Adipose tissue (tissue), 3 donors: Measurements from ENCODE around the gene KCNQ1OT1. TPM values are rescaled to one million over a fixed set of nuclear protein-coding genes. Genes with fewer than 3 reads are reported as not detected.

Experiments
- H3K27ac ChIP-seq: one replicate; pipeline ENCODE4 v1.5.1; 2013; ENCODE audit warnings: low read depth, low read length
- WGBS, 3 donors: extraction: QIAGEN DNeasy Blood & Tissue Kit; methylation state at CpG; one replicate each; pipeline ENCODE4 v1.1.7; 2013; 5-methylcytosine and 5-hydroxymethylcytosine counted together
- polyA plus RNA-seq, 3 donors: library from polyadenylated mRNA; stranded (reverse); fragments of 200-250 nt; gene quantifications; one replicate each; pipeline ENCODE4 v1.2.3, GENCODE V29; 2013
- donor health status: healthy with polysubstance abuse.
- donor health status: Bipolar disorder and iron deficiency.
- donor health status: healthy.

KCNQ1OT1 gene
- polyA plus RNA-seq, 3 donors = 0.03 to 0.45 (median 0.06) TPM

DNA sequence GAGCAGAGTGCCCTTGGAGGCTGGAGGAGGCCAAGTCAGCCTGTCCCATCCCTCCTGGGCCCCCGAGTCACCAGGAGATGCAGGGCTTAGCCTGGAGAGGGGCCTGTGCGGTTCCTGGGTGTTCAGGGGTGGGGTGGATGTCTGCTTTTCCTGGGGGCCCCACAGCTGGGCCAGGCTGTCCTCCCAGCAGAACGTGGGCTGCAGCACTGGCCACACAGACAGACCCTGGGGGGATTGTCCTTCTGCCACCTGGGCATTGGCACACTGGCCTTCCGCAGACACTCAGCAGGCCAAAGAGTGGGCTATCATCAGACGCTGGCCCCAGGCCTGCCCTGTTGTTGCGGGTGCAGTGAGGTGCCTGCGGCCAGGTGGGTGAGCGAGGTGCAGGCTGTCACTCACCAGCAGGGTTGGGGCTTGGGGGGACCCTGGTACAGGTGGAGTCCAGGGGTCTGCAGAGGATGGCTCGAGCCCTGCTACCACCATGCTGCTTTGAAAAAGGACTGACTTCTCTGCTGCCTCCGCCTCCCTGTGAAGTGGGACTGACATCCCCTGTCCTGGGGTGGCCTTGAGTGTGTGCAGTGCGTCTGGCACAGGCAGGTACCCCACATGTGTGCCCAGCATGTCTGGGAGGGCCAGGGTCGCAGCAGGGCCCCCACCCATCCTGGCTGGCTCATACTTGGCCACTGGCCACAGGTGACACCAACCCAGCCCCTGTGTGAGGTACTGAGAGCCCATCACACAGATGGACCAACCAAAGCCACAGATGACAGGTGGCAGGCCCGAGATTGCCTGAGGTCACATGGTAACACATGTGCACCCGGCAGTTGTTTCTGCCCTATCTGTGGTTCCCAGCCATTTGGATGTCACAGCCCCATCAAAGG, 39.0 kb upstream of the KCNQ1OT1 start:
- 90 to 93% (median 91%) methylated on average over 14 of the region's 14 CpGs for WGBS, 3 donors
- no peak overlapping the region for H3K27ac ChIP-seq

- no peak overlapping the region for H3K27ac ChIP-seq
- 40 to 90% (median 49%) methylated on average over 5 of the region's 5 CpGs for WGBS, 3 donors
Observed at GRCh38 chr11:2737866-2738265, 38.1 kb upstream of the KCNQ1OT1 start.

GRCh38 chr11:2737226-2737590, 37.4 kb upstream of the KCNQ1OT1 start:
- no peak overlapping the region for H3K27ac ChIP-seq
- WGBS, 3 donors = 86 to 90% (median 86%) methylated on average over 7 of the region's 7 CpGs

DNA sequence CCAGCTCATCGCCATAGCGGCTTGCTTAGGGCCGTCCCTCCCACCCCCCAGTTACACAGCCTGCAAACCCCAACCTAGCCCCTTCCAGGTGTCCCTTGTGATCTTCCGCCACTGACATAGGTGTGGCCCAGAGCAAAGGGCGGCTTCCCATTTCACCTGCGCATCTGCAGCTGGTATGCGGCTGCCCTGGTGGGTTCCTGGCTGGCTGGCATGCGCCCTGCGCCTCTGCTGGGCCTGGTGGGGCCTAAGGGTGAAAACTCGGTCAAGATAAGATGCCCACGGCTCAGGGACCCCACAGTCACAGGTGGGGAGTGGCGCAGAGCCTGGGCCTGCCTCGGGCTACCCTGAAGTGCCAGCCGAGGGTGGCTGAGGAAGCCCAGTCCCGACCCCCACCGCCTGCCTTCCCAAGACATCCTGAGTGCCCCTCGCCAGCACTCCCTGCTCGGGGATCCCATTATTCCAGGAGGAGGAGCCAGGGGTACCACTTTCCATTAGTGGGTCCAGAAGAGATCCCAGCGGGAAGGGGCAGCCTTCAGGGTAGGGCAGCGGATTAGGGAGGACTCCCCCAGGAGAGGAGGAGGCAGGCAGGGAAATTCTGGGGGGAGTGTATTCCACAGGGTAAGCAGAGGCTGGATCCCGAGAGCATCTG, 36.9 kb upstream of the KCNQ1OT1 start:
- 92 to 95% (median 94%) methylated on average over 19 to 21 of the region's 21 CpGs for WGBS, 3 donors
- H3K27ac ChIP-seq = no peak overlapping the region

DNA sequence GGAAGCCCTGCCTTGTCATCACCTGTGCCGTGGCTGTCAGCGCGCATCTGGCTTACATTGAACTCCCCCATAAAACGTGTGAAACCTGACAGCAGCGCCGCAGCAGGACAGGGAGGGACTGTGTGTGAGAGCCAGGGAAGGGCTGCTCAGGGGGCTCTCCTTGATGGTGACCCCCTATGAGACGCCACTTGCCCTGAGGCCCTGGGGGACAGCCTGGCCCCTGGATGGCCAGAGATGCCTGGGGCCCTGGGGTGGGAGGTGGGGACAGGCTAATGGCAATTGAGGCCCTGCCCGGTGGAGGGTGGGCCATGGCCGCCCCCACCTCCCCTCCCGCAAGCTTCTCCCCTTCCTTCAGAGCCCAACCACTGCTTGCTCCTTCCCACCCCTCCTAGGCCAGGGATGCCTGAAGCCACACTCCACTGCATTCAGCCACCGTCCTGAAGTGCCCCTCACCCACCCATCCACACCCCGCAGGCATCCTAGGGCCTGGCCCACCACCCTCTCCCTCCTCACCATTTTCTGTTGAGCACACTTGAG, 35.3 kb upstream of the KCNQ1OT1 start:
- WGBS, 3 donors = 92 to 99% (median 96%) methylated on average over 12 of the region's 12 CpGs
- no peak overlapping the region for H3K27ac ChIP-seq

GRCh38 chr11:2734181-2735052, 34.6 kb upstream of the KCNQ1OT1 start:
- H3K27ac ChIP-seq = no peak overlapping the region
- 82 to 94% (median 89%) methylated on average over 31 to 32 of the region's 32 CpGs for WGBS, 3 donors

DNA sequence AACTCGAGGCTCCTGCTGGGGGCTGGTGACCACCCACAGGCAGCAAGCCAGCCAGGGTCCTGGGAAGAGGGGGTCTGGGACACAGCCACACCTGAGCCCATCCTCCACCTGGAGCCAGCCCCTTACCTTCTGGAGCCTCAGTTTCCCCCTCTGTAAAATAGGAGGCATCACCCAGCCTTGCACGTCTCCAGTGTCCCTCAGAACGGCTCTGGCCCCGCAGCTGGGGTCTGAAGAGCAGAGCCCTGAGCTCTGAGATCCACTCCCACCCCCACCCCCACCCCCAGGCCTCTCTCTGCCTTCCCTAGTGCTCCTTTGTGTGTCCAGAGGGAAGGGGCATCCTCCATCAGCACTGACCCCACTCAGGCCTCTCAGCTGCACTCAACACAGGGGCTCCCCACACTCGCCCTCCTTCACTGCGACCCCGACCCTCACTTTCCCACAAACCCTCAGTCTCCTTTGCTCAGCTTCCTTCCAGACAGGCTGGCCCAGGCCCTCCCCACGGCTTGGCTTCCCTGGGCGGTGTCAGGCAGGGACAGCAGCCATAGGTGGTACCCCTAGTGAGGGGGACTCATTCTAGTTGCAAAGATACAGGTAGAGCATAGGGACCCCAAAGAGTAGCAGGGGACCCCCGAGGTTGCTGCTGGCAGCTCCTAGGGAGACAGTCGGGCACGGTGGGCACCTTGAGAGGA, 33.3 kb upstream of the KCNQ1OT1 start:
- 88 to 91% (median 90%) methylated on average over 12 of the region's 12 CpGs for WGBS, 3 donors

DNA sequence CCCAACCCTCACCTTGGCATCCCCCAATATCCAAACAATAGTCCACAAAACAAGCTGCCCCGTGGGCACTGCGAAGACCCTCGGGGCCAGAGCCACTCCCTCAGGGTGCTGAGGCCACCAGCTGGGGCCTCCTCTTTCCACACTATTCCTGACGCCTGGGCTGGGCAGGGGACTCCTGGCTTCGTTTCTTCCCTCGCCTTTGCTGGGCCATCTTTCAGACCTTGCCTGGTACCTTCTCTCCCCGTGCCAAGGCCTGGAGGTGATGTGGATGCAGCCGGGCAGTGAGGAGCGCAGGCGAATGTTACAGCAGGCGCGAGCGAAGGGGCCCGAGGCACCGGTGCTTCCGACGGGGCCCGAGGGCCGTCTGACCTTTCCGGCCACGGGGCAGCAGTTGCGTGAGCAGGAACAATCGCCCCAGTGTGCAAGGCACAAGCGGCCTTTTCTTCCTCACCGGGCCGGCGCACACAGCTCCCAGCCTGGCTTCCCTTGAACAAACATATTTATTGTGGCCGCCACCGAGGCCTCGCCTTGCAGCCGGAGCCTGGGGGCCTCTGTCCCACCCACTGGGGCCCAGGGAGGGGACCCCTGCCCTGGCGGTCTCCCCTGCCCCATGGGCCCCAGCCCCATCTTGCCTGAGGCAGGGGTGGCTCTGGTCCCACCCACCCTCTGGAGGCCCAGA, 32.6 kb upstream of the KCNQ1OT1 start:
- no peak overlapping the region for H3K27ac ChIP-seq
- 90 to 96% (median 92%) methylated on average over 32 of the region's 32 CpGs for whole genome bisulfite sequencing, 3 donors

More for the DNA sequence above, 33.3 kb upstream of the KCNQ1OT1 start:
- H3K27ac ChIP-seq = no peak overlapping the region

GRCh38 chr11:2731130-2732125, 31.6 kb upstream of the KCNQ1OT1 start:
- 84 to 88% (median 85%) methylated on average over 28 of the region's 28 CpGs for WGBS, 3 donors
- no peak overlapping the region for H3K27ac ChIP-seq

DNA sequence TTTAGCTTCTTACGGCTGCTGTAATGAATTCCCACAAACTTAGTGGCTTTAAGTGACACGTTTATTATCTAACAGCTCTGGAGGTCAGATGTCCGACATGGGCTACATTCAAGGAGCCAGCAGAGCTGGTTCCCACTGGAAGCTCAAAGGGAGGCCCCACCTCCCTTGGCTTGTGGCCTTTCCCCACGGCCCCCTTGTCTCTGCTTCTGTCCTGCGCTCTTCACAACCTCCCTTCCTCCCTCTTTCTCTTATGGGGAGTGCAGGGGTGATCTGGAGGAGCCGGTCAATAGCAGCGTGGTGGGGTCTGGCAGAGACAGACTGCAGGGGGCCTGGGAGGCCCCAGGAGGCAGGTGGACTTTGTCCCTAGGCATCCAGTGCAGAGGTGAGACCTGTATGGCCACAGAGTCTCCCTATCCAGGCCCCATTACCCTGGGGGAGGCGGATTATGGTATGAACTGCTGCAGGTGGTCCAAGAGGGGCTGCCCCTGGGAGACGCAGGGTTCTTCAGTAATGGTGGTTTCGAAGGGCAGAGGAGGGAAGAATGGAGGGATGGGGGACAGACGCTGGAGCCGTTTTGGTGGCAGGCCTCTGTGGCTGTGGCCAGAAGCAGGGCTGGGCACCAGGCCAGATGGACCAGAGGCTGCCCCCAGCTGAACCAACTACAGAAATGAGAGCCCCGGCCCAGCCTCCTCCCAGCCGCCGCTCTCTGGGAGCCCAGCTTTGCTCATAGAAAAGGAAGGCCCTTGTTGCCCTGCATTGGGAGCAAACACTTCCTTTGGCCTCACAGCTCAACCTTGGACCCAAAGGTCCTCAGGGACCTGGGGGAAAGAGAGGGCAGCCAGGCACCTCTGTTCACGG, 30.7 kb upstream of the KCNQ1OT1 start:
- WGBS, 3 donors = 61 to 83% (median 81%) methylated on average over 16 of the region's 16 CpGs
- H3K27ac ChIP-seq = no peak overlapping the region

- H3K27ac ChIP-seq = no peak overlapping the region
- WGBS, 3 donors = 89 to 96% (median 96%) methylated on average over 9 of the region's 9 CpGs
Observed at GRCh38 chr11:2729841-2730240, 30.0 kb upstream of the KCNQ1OT1 start.

DNA sequence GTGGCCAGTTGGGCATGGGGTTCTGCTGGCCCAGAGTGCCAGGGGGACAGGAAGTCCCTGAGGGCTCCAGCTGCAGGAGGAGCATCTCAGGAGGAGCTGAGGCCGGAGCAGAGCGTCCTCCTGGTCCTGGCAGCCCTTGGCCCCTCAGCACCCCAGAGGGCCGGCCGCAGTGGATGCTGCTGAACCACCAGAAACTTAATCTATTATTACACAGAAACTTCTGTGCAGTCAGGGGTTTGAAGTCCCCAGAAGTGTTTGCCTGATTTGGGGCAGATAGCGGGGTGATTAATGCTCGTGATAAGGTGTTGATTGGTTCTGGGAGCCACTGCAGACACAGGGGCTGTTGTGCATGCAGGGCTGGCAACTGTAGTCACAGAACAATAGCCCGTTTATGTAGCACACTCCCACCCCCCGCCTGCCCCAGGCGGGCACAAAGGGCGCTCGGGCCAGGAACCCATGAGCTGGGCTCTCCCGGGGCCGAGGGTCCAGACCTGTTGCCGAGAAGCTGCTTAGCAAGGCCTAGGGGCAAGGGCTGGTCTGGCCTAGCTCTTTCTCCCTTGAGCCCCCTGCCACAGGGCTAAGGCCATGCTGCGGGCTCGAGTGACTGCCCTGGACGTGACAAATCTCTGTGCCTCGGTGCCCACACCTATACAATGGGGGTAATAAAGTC, 29.0 kb upstream of the KCNQ1OT1 start:
- 74 to 96% (median 94%) methylated on average over 16 to 18 of the region's 18 CpGs for WGBS, 3 donors
- no peak overlapping the region for H3K27ac ChIP-seq

- H3K27ac ChIP-seq = no peak overlapping the region
- 62 to 90% (median 90%) methylated on average over 17 of the region's 17 CpGs for WGBS, 3 donors
Observed at GRCh38 chr11:2728128-2728662, 28.4 kb upstream of the KCNQ1OT1 start.

DNA sequence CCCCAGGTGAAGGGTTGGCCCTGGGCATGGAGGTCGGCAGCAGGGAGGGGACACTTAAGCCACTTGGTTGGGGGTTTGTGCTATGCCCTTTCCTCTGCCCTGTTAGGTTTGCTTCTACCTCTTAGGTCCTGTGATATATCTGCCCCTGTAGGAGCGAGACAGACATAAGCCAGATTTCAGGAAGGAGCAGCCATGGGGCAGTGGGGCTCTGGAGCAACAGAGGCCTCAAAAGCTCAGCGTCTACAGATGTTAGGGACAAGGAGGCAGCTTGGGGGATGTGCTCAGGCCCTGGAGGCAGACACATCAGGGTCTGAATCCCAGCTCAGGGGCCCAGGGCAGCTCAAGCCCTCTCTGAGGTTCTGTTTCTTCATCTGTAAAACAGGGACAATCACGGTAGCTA, 27.2 kb upstream of the KCNQ1OT1 start:
- WGBS, 3 donors = 92 to 98% (median 95%) methylated on average over 4 of the region's 4 CpGs
- no peak overlapping the region for H3K27ac ChIP-seq
